Middle frontal gyrus (tissue), 1 donor: ENCODE data around the gene LCT.
"Not testable (repeated sequence)": the region's sequence is repeated elsewhere in the genome, so short reads cannot be mapped to it uniquely, and the experiment has no call there.

Source experiments
- DNase-seq: peaks from one replicate; pipeline ENCODE4 v3.0.0-alpha.2; 2015; ENCODE audit warnings: low spot score; ENCODE audit errors: extremely low spot score

Gene LCT

DNA sequence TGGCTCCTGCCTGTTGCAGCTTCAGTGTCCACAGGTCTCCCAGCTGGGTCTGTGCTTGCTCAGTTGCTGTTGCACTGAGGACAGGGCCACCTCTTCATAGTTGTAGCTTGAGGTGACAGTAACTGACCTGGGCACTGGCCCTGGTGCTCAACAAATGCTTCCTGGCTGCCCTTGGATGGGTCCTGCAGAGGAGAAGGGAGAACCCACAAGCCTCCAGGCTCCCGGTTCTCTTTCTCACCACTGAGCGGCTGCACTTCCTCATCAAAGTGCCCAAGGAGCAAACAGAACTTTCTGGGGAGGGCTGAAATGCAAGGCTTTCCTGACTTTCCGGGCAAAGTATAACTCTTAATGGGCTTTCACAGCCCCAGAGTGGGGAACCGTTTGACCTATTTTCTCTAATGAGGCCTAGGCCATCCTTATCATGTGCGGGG is 38.7 kb downstream of the LCT start:
- DNase-seq, result no peak

DNA sequence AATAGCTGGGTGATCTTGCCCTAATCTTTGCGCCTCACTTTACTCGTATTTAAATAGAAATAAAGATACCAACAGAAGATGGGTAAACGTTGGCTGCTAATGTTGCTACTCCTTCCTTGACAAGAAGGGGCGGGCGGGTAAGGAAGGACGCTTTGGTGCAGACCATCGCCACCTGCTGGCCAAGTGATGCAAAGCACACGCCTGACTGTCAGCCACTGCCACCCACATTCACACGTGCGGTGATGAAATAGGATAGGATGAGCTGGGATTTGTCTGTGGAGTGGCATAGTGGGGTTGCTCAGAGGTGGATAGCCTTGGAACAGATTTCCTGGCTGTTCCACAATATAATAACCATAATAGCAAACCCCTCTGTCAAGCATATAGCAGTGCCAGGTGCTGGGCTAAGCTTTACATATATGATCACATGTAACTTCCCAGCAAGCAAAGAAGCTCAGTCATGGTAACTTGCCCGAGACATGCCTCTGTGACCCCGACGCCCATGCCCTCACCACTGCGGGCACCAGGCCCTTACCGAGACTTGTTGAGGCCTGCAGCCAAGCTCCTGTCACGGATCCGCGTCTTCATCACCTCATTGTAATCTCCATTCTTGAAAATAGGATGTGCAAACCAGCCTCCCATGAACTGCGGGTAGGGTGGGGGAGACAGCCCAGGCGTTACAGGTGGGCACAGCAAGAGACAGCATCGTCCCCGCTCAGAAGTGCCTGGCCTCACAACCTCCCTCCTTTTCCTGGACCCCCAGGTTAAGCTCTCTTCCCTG is 39.3 kb downstream of the LCT start:
- peak; percentile 18 for DNase-seq

DNA sequence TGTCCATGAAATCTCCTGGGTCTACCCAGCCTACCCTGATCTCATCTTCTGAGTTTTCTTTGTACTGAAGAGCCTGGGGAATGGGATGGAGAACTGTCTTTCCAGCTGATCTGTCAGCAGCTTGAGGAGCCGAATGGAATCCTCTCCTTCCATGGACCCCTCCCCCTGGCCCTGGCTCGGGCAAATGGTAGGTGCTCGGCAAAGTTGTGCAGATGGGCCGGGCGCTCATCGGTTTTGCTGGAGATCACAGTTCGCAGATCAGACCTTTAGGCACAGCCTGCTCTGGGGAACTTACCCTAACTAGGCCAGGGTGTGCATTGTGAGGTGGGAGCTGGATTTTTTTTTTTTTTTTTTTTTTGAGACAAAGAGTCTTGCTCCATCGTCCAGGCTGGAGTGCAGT is 40.4 kb downstream of the LCT start:
- no peak for DNase-seq

DNA sequence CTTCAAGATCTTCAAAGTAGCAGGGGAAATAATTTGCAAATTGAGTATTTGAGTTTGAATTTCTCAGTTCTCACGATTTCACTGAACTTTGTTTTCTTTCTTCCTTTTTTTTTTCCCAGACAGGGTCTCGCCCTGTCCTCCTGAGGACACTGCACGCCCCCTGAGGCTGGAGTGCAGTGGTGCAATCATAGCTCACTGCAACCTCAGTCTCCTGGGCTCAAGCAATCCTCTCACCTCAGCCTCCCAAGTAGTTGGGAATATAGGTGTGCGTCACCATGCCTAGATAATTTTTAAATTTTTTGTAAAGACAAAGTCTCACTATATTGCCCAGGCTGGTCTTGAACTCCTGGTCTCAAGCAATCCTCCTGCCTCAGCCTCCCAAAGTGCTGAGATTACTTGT is 41.3 kb downstream of the LCT start:
- DNase-seq, result not testable (repeated sequence)

DNA sequence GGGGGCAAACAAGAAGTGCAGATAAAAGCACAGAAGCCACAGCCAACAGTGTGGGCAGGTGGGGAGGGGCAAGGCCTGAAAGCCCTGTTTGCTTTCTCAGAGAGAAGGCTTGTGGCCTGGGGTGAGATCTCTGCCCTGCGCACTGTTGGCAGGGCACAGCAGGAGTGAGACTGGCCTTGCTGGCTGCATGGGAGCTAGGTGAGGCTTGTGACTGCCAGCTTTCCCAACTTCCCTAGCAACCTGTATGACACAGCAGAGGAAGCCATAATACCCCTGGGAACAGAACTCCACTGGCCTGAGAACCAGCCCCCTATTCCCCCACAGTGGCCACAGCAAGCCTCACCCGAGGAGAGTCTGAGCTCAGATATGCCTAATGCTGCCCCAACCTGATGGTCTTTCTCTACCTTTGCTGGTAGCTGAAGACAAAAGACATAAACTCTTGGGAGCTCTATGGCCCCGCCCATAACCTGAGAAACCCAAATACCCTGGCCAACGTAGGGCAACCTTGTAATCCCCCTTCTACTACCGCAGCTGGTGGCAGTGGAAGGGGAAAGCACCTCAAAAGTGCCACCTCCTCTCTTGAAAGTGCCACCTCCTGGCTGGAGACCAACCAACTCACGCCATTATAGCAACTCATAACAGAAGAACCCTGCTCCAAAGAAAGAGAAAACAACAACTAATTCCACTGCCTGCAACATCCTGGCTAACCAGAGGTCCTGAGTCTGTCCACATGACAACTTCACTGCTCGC is 44.4 kb downstream of the LCT start:
- DNase-seq, result no peak

DNA sequence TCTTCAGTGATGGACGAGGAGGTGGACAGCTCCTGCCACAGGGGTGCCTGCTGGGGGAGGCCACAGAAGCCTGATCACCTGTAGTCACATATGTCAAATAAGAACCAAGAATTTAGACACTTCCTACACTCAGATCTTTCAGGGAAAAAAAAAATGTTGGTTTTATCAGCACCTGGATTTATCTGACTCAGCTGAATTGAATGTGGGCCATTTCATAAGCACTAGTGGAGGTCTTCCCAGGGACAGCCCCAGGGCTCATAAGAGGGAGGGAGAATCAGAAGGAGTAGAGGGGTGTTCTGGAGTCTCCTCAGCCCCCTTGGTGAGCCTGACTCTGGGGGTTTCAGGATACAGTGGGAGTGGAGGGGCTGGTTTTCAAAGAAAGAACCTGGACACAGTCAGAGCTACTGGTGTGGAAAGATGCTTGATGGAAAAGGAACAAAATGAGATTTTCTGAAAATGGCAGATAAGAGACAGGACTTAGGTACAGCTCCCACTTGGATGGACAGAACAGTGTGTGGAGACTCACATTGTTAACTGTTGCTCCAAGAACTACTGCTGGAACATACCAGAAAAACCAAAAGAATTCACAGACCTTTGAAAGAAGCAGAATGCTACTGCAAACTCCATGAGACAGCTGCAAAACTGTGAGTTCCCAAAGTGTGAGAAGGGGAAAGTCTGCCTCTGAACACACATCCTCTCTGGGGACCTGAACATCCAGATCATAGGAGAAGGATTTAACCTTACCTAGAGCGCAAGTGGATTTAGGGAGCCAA is 45.4 kb downstream of the LCT start:
- DNase-seq, result no peak

DNA sequence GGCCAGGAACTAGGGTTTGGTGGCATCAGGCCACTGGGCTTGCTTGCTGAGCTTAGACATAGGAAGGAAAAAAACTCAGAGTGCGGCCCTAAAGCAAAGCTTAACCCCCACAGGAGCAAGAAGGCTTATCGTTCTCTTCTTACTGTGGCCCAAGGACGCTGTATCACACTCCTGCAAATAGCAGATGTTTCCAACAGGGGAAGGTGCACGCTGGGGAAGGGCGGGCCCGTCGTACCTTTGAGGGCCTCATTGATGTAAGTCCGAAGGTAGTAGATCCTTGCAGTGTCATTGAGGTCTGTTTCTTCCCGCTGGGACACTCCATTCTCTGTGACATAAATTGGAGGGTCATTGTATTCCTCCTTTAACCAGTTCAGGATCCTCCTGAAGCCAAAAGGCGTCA is 46.6 kb downstream of the LCT start:
- no peak for DNase-seq

DNA sequence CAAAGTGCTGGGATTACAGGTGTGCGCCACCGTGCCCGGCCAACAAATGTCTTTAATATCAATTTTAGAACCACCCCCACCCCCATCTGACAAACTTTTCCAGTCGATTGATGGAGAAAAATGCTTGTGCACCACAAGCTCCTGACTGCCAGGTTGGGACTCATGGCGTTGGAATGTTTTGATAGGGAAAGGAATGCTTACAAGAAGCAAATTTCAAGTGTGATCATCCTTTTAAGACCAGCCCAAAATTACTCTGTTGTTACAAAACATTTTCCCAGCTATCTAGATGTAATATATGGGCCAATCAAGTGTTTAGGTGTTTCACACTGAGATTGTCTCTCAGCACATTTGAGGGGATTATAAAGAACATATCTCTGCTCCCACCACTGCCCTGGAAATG is 50.2 kb downstream of the LCT start:
- DNase-seq, result no peak

DNA sequence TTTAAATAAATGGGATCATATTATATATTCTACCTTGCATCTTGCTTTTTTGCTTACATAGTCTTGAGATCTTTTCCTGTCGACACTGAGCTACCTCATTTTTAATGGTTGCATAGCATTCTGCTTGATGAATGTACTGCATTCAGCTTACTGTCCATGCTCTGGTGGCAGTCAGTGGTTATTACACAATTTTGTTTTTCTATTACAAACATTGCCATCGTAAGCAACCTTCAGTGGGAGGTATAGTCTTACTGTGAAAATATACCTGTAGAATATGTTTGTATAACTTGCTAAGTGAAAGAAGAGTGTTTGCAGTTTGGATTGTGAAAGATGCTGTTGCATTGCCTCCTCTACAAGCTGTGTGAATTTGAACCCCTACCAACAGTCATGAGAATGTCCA is 52.0 kb downstream of the LCT start:
- DNase-seq, result no peak

DNA sequence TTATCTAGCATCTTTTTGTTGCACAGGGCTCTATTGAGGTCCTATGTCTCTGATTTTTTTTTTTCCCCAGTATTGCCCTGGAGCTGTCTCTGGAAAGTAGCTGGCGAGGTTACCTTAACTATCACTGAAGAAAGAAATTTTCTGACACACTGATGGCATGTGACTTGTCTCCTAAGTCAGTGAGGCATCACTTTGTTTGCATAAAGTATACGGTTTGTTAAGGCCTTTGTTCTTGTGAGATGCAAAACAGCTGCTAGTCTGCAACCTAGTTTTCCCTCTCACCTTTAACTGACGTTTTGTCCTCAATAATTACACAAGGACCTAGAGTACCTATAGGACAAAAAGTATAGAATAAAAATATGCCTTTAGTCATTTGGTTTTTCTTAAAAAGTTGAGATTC is 53.5 kb downstream of the LCT start:
- DNase-seq, result no peak

DNA sequence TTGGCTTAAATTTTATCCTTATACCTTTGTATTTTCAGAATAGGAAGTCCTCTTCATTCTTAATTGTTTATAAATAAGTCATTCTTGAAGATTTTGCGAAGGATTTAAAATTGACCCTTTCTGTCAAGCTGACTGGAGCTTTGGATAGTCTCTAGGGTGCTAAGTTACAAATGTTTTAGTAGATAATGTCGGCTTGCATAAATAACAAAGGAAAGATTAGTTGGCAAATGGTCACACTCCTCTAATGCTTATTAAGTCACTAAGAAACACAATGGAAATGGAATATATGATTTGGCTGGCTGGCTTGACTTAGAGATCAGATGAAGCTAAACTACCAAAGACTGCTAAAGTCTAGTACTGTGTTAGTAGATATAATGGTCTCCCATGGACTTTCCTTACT is 54.8 kb downstream of the LCT start:
- no peak for DNase-seq

DNA sequence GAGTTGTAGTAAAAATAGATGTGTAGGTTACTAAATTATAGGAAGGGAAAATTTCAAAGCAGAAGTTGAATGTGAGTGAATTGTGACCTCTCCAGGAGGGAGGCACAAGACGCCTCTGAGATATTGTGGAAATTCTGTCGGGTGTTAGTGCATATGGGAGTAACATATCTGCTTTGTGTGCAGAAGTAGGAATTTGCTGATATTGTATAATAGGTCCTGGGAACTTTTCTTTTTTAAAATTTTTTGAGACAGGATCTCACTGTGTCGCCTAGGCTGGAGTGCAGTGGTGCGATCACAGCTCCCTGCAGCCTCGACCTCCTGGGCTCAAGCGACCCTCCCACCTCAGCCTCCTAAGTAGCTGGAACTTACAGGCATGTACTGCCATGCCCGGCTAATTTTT is 60.6 kb downstream of the LCT start:
- DNase-seq, result no peak

DNA sequence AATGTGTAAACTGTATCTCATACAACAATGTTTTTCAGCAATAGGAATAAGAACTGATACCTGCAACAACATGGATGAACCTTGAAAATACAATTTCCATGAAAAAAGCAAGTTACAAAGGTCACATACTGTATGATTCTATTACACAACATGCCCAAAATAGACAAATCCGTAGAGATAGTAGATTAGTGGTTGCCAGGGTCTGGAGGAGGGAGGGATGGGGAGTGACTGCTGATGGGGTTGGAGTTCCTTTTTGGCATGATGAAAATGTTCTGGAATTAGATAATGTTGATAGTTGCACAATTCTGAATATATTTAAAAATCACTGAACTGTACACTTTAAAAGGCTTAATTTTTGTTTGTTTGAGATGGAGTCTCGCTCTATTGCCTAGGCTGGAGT is 61.6 kb downstream of the LCT start:
- no peak for DNase-seq

DNA sequence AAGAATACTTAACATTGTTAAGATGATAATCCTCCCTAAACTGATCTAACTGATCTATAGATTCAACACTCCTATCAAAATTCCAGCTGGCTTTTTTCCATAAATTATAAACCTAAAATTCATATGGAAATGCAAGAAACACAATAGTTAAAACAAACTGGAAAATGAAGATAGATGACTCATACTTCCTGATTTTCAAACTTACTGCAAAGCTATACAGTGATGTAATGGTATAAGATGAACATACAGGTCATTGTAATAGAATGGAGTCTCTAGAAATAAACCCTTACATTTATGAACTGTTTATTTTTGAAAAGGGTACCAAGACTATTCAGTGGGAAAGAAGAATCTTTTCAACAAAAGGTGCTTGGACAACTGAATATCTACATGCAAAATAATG is 63.1 kb downstream of the LCT start:
- DNase-seq, result no peak

DNA sequence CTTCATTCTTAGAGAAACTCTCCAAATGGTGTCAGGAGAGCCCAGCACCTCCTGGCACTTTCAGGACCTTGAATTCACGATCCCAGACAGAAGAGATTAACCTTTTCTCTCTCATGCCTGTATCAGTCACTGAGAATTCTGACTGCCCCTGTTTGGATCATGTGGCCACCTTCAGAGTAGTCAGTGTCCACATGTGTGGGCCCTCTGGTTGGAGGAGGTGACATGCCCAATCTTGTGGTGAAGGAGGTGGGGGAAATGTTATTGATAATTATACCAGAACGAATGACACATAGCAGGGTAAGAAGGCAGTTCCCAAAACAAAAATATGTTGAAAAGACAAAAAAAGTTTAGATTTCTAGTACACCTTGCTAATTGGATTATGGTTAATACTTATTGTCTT is 63.7 kb downstream of the LCT start:
- no peak for DNase-seq

DNA sequence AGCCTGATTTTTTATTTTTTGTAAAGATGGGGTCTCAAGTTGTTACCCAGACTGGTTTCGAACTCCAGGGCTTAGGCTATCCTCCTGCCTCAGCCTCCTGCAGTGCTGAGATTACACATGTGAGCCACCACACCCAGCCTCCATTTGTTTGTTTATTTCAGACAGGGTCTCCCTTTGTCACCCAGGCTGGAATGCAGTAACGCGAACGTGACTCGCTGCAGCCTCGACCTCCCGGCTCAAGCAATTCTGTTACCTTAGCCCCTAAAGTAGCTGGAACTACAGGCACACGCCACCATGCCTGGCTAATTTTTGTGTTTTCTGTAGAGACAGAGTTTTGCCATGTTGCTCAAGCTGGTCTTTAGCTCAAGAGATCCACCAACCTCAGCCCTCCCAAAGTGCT is 68.1 kb downstream of the LCT start:
- DNase-seq, result no peak

DNA sequence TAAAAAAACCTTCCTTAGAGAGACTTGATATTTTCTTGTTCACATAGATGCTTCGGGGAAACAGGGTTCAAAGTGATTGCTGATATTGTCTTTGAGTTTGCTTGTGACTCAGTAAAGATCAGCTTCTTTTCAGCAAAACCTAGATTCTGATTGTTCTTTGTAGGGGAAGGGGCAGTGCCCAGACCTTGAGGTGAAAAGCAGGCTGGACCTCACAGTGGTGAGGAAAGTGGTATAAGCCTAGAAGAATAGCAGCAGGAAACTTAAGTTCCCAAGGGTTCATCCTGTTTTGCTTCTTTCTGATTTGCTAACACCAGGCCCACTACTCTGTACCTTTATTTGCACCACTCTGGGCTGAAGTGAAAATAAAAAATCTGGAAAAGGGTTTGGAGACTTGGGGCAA is 74.5 kb downstream of the LCT start:
- DNase-seq, result no peak

DNA sequence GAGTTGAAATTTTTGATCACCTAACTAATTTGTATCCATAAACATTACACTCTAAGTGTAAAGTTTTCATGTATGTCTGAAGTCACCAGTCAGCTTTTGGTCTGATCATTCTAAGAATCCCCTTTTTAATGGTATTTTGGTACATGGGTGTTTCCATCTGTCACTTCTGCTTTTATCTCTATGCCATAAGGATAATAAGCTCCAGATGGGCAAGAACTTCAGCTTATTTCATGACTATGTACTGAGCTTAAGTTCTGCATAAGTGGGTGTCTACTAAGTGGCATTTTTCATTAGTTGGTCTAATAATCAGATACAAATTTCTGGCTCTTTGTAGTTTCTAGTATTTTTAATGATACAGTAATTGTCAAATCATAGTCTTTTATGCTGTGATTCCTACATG is 75.0 kb downstream of the LCT start:
- DNase-seq, result no peak

DNA sequence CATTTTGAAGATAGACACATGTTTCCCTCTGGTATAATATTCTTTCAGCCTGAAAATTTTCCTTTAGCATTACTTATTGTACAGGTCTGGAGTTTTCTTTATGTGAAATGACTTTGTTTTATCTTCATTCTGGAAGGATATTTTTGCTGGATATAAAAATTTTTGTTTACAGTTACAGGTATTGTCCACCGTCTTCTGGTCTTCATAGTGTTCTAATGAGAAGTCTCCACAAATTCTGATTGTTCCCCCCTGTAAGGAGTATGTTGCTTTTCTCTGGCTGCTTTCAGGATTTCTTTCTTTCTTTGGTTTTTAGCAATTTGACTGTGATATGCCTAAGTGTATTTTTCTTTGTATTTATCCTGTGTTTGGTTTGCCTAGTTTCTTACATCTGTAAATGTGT is 80.3 kb downstream of the LCT start:
- DNase-seq, result no peak

DNA sequence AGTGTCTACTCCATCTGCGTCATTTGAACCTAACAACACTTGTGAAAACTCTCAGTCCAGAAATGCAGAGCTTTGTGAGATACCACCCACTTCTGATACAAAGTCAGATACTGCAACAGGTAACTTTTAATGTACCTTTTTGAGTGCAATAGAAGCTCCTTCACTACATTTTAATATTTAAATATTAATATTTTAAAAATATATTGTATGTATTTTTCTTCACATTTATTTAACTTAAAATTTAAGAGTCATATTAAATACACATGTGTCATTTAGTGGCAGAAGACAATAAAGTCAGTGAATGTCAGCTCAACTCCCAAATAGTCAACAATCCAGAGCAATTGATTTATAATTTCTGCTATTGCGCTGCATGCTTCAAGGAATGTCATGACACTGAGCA is 81.4 kb downstream of the LCT start:
- no peak for DNase-seq

DNA sequence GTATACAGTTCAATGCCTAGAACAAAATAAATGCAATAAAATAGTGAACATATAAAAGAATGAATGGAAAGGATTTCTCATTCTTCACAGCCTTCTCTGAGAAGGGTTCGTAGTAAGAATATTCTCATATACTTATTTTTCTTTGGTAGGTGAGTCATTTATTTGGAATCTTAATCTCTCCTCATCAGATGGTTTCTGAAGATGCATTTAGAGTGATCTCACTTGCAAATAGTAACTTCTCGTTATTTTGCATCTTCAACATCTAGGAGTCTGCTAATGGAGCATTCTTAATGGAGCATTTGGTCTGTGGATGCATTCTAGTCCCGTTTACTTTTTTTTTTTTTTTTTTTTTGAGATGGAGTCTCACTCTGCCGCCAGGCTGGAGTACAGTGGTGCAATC is 91.4 kb downstream of the LCT start:
- DNase-seq, result no peak

DNA sequence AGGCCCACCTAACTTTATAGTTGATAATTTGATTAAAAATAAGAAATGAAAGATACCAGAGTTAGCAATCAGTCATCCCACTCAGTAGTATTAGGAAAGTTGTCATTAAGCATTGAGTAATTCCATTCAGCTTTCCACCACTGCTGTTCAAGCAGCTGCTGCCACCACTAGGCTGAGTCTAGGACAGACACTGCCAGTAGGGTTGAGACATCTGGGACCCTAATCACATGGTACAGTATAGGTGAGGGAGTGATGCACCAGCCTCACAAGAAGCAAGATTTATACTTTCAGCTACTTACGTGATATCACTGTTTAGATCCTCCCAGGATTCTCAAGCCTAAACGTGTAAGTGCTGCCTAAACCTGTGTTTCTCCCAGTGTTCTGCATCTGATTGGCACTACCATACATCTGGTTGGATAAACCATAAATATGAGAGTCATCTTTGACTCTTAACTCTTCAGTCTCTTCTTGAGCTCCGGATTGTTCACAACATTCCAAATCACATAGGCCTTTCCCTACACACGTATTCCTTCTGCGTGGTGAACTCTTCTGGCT is 92.1 kb downstream of the LCT start:
- DNase-seq, result no peak
